Caco-2 (cell line): ENCODE measurements around the gene COL27A1. TPM values are rescaled to one million over a fixed set of nuclear protein-coding genes. Genes with fewer than 3 reads are reported as not detected.

Source experiments
- BruUV-seq: library from RNA; stranded (reverse); fragments of 400-500 nt; replicated peaks from 2 replicates; lab custom pipeline; 2021; lab: Mats Ljungman, UMichigan
- CTCF ChIA-PET: fragments of 300-600 bp; sonication (Branson Sonifier 250); formaldehyde crosslinking; loops from one replicate; lab custom pipeline; 2022; ENCODE audit warnings: antibody characterized with exemption; lab: Charles Lee
- POLR2A ChIA-PET: fragments of 300-600 bp; sonication (Branson Sonifier 250); formaldehyde crosslinking; loops from one replicate; lab custom pipeline; 2022; ENCODE audit warnings: antibody characterized with exemption; lab: Charles Lee
- DNase-seq, 2 experiments: peaks; one replicate each; pipeline versions ENCODE4 v3.0.0 to v3.0.0-alpha.2; 2020 to 2022
- H3K27me3 ChIP-seq: replicated peaks from 2 replicates; pipeline ENCODE4 v1.6.0; 2011; ENCODE audit warnings: low read length; ENCODE audit not compliant: control insufficient read depth, insufficient read depth
- H3K36me3 ChIP-seq: 2 replicates; pipeline ENCODE4 v1.5.1; 2011; ENCODE audit warnings: low read length; ENCODE audit not compliant: control insufficient read depth, insufficient read depth
- H3K4me1 ChIP-seq: fragments of 250-450 bp; sonication (Bioruptor Pico); 2 replicates; pipeline ENCODE4 v1.5.1; 2020; ENCODE audit warnings: mild to moderate bottlenecking
- H3K4me3 ChIP-seq: 2 replicates; pipeline ENCODE4 v1.5.1; 2011; ENCODE audit warnings: low read depth, mild to moderate bottlenecking, control low read depth, low read length
- H3K9me3 ChIP-seq: fragments of 250-450 bp; sonication (Bioruptor Pico); 2 replicates; pipeline ENCODE4 v1.5.1; 2020; ENCODE audit warnings: mild to moderate bottlenecking, moderate library complexity
- H3K27ac Mint-ChIP-seq: one replicate; pipeline ENCODE4 v1.8.0; 2022; ENCODE audit warnings: mixed read lengths; ENCODE audit not compliant: unreplicated experiment
- H3K27me3 Mint-ChIP-seq: one replicate; pipeline ENCODE4 v1.8.0; 2022; ENCODE audit warnings: mixed read lengths; ENCODE audit not compliant: insufficient read depth, unreplicated experiment
- H3K36me3 Mint-ChIP-seq: one replicate; pipeline ENCODE4 v1.8.0; 2022; ENCODE audit warnings: mild to moderate bottlenecking, mixed read lengths; ENCODE audit not compliant: insufficient read depth, unreplicated experiment
- H3K4me1 Mint-ChIP-seq: one replicate; pipeline ENCODE4 v1.8.0; 2022; ENCODE audit warnings: low read depth, mixed read lengths; ENCODE audit not compliant: unreplicated experiment
- H3K4me3 Mint-ChIP-seq: one replicate; pipeline ENCODE4 v1.8.0; 2022; ENCODE audit warnings: mild to moderate bottlenecking, moderate library complexity, mixed read lengths; ENCODE audit not compliant: unreplicated experiment
- H3K9me3 Mint-ChIP-seq: one replicate; pipeline ENCODE4 v1.8.0; 2022; ENCODE audit warnings: mixed read lengths; ENCODE audit not compliant: unreplicated experiment
- CTCF ChIP-seq, 2 experiments: fragments of 200-600 bp in 1 of 2; IDR thresholded peaks; 1 replicate in 1 of 2; 2 replicates in 1 of 2; pipeline versions ENCODE4 v1.5.1 to v1.8.0; 2011 to 2022; ENCODE audit warnings: antibody characterized with exemption in 1 of 2, control low read depth in 1 of 2, inconsistent platforms in 1 of 2, low read depth in 1 of 2, low read length in 1 of 2, mild to moderate bottlenecking in 1 of 2, moderate library complexity in 1 of 2; ENCODE audit not compliant: insufficient read depth in 1 of 2, severe bottlenecking in 1 of 2, unreplicated experiment in 1 of 2
- intact Hi-C: fragments of 100-400 bp; cut with micrococcal nuclease; formaldehyde crosslinking; loops from one replicate; pipeline ENCODE4 v1.10.0; 2022; ENCODE audit not compliant: unreplicated experiment
- total RNA-seq: library from RNA; stranded (reverse); gene quantifications from 2 replicates; pipeline ENCODE4 v1.2.3, GENCODE V29; 2022

The COL27A1 gene
- total RNA-seq, 1 experiment from 2014 or later: 31.1 TPM

DNA sequence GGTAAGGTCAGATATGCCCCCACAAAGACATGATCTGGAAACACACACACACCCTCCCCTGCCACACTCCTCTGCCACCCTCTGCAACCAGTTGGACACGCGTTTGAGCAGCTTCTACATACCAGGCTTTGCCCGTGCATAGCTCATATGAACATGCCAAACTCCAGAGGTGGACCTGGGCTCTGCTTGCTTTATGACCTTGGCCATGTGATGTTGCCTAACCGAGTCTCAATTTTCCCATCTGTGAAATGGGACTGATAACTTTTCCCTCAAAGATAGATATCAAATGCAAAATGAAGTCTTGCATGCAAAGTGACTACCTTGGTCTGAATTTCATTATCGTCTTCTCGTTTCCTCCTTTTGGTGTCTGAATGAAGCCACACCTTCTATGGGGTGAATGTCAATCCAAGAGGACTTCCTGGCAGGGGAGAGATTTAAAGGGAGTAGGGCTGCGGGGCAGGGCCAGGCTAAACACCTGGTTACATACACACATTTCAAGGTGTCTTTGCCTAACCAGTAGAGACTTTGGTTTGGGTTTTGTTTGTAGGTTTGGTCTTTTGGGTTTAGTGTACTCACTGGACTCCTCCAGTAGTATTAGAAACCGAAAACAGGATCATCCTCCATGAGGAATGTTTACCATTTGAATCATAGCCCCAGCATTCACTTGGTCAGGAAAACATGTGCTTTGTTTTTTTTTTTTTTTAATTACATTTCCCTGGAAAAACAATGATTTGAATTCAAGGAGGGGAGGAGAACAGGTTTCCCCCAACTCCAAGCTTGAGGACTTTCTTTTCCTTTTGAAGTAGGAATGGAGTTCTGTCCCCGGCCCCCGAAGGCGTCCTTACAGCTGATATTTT lies 63.2 kb downstream of the COL27A1 start:
- ChIA-PET POLR2A (no interaction called here), CTCF (interaction anchor here (1.3 kb wide), 1 partner anchor 110 kb away, joined by 3 read pairs; no protein-coding TSS in a partner anchor)
- intact Hi-C loops: no loop called here
- TF ChIP-seq CTCF (IDR thresholded peaks at IDR 0.05; ENCODE audit: insufficient read depth in 1 of 2, low read depth in 1 of 2, low read length in 1 of 2, severe bottlenecking in 1 of 2, unreplicated experiment in 1 of 2): no peak
- no peaks in the 10 kb centered on the region for H3K9me3 ChIP-seq
- no peaks in the 10 kb centered on the region for H3K27me3 ChIP-seq
- no peak for DNase-seq
- BruUV-seq: no TSS peak
- no peaks in the 10 kb centered on the region for H3K9me3 Mint-ChIP-seq
- no peak overlapping the region for H3K4me3 Mint-ChIP-seq
- no peak overlapping the region for H3K27ac Mint-ChIP-seq
- H3K36me3 ChIP-seq: peaks cover 1% of the 10 kb centered on the region; the same call in 1 of the 2 replicates
- no peaks in the 10 kb centered on the region for H3K27me3 Mint-ChIP-seq
- H3K36me3 Mint-ChIP-seq: peaks cover 15% of the 10 kb centered on the region
- no peaks in the 10 kb centered on the region for H3K4me1 ChIP-seq
- no peaks in the 10 kb centered on the region for H3K4me1 Mint-ChIP-seq
- H3K4me3 ChIP-seq: no peak overlapping the region

GRCh38 chr9:114220061-114220541 lies 64.8 kb downstream of the COL27A1 start:
- no peak overlapping the region for H3K4me3 ChIP-seq
- POLR2A ChIA-PET: no interaction called here
- no peaks in the 10 kb centered on the region for H3K9me3 ChIP-seq
- H3K27me3 ChIP-seq: no peaks in the 10 kb centered on the region
- no peak for TF ChIP-seq CTCF (IDR thresholded peaks at IDR 0.05; ENCODE audit: insufficient read depth in 1 of 2, low read depth in 1 of 2, low read length in 1 of 2, severe bottlenecking in 1 of 2, unreplicated experiment in 1 of 2)
- no peaks in the 10 kb centered on the region for H3K4me1 ChIP-seq
- Mint-ChIP-seq H3K36me3 (peaks cover 15% of the 10 kb centered on the region), H3K27ac (no peak overlapping the region), H3K9me3 (no peaks in the 10 kb centered on the region), H3K4me1 (no peaks in the 10 kb centered on the region), H3K4me3 (no peak overlapping the region), H3K27me3 (no peaks in the 10 kb centered on the region)
- peaks cover 1% of the 10 kb centered on the region; the same call in 1 of the 2 replicates for H3K36me3 ChIP-seq
- intact Hi-C loops: no loop called here
- no TSS peak for BruUV-seq
- CTCF ChIA-PET: interaction anchor here (1.3 kb wide), 1 partner anchor 112 kb away, joined by 3 read pairs; no protein-coding TSS in a partner anchor
- no peak for DNase-seq

GRCh38 chr9:114221706-114222465 lies 66.5 kb downstream of the COL27A1 start:
- ChIA-PET CTCF (no interaction called here), POLR2A (no interaction called here)
- no TSS peak for BruUV-seq
- Histone ChIP-seq H3K36me3 (peaks cover 1% of the 10 kb centered on the region; the same call in 1 of the 2 replicates), H3K9me3 (no peaks in the 10 kb centered on the region), H3K27me3 (no peaks in the 10 kb centered on the region), H3K4me3 (no peak overlapping the region), H3K4me1 (no peaks in the 10 kb centered on the region)
- Mint-ChIP-seq H3K27ac (no peak overlapping the region), H3K9me3 (no peaks in the 10 kb centered on the region), H3K36me3 (peaks cover 15% of the 10 kb centered on the region), H3K4me1 (no peaks in the 10 kb centered on the region), H3K27me3 (no peaks in the 10 kb centered on the region), H3K4me3 (no peak overlapping the region)
- intact Hi-C loops: no loop called here
- DNase-seq: no peak
- no peak for TF ChIP-seq CTCF (IDR thresholded peaks at IDR 0.05; ENCODE audit: insufficient read depth in 1 of 2, low read depth in 1 of 2, low read length in 1 of 2, severe bottlenecking in 1 of 2, unreplicated experiment in 1 of 2)
